IPS-18a (cell line): ENCODE measurements around the gene SLC25A18.
"Not testable (repeated sequence)": the region's sequence is repeated elsewhere in the genome, so short reads cannot be mapped to it uniquely, and the experiment has no call there.

Source experiments
- H3K27ac ChIP-seq: one replicate; pipeline ENCODE4 v1.5.1; 2013; ENCODE audit warnings: low read length
- H3K27me3 ChIP-seq: one replicate; pipeline ENCODE4 v1.6.1; 2013; ENCODE audit warnings: mild to moderate bottlenecking, low read length; ENCODE audit not compliant: control insufficient read depth, insufficient read depth
- H3K36me3 ChIP-seq: one replicate; pipeline ENCODE4 v1.6.1; 2013; ENCODE audit warnings: low read depth, low read length; ENCODE audit not compliant: control insufficient read depth
- H3K4me1 ChIP-seq: one replicate; pipeline ENCODE4 v1.6.1; 2013; ENCODE audit warnings: low read depth, low read length; ENCODE audit not compliant: control insufficient read depth
- H3K4me3 ChIP-seq: one replicate; pipeline ENCODE4 v1.5.1; 2013; ENCODE audit warnings: low read length
- H3K9ac ChIP-seq: one replicate; pipeline ENCODE4 v1.6.1; 2013; ENCODE audit warnings: mild to moderate bottlenecking, low read length, moderate library complexity
- H3K9me3 ChIP-seq: one replicate; pipeline ENCODE4 v1.6.1; 2013; ENCODE audit warnings: low read depth, low read length; ENCODE audit not compliant: control insufficient read depth

The SLC25A18 gene

GRCh38 chr22:17612057-17612456, 48.8 kb downstream of the SLC25A18 start:
- Histone ChIP-seq H3K9me3 (no peaks in the 10 kb centered on the region), H3K4me3 (no peak overlapping the region), H3K27me3 (no peaks in the 10 kb centered on the region), H3K27ac (no peak overlapping the region), H3K9ac (no peak overlapping the region), H3K4me1 (no peaks in the 10 kb centered on the region), H3K36me3 (peaks cover 41% of the 10 kb centered on the region)

- Histone ChIP-seq H3K4me3 (no peak overlapping the region), H3K9me3 (no peaks in the 10 kb centered on the region), H3K27me3 (no peaks in the 10 kb centered on the region), H3K9ac (no peak overlapping the region), H3K36me3 (peaks cover 41% of the 10 kb centered on the region), H3K4me1 (no peaks in the 10 kb centered on the region), H3K27ac (no peak overlapping the region)
Measured at GRCh38 chr22:17613280-17613679, 50.0 kb downstream of the SLC25A18 start.

GRCh38 chr22:17627961-17628405, 64.7 kb downstream of the SLC25A18 start:
- no peaks in the 10 kb centered on the region for H3K9me3 ChIP-seq
- no peaks in the 10 kb centered on the region for H3K27me3 ChIP-seq
- H3K36me3 ChIP-seq: peaks cover 5% of the 10 kb centered on the region
- H3K9ac ChIP-seq: peak overlapping the region; percentile 88
- no peaks in the 10 kb centered on the region for H3K4me1 ChIP-seq
- H3K4me3 ChIP-seq: peak overlapping the region; percentile 92
- H3K27ac ChIP-seq: peak overlapping the region; percentile 58

DNA sequence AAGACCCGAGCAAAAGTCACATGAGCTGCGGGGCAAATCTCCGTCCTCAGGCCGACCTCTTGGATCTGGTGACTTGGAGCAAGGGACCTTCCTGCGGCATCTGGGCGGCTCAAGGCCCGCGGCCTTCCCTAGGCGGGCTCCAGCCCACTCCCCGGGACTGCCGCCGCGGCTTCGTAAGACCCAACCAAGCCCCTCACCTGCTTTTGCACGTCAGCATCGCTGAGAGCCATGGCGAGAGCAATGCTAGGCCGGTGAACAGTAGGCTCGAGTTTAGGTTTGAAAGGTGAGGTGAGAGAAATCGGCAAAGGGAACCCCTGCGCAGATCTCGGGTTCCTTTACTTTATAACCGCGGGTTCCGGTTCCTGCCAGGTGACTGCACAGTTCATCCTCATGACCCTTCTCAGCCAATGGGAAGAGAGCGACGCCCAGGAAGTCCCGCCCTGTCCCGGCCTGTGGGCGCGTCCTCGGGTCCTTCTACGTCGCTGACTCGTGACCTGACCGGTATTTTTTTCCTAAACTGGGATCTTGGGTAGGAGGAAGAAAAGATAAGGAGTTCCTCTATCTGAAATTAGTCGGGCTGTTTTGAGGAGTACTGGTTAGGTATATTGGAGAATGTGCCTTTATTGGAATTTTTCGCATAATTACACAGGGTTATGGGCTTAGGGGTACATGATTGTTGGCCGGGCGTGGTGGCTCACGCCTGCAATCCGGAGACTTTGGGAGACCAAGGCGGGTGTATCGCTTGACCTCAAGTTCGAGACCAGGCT, 65.3 kb downstream of the SLC25A18 start, which contains the start of gene ATP6V1E1:
Gene ATP6V1E1 (minus strand): TSS at position 344 of the 767 bp plus-strand sequence. CDS start 114 bp downstream, at position 230.
- Histone ChIP-seq H3K27me3 (no peaks in the 10 kb centered on the region), H3K36me3 (no peaks in the 10 kb centered on the region), H3K9me3 (no peaks in the 10 kb centered on the region), H3K9ac (peak within 1 kb of the TSS; percentile 88), H3K27ac (peak within 1 kb of the TSS; percentile 58), H3K4me1 (no peaks in the 10 kb centered on the region), H3K4me3 (peak within 1 kb of the TSS; percentile 92)

GRCh38 chr22:17629173-17629489, 65.8 kb downstream of the SLC25A18 start:
- Histone ChIP-seq H3K4me3 (peak overlapping the region; percentile 92), H3K27ac (peak overlapping the region; percentile 36), H3K27me3 (no peaks in the 10 kb centered on the region), H3K9ac (peak overlapping the region; percentile 88), H3K36me3 (no peaks in the 10 kb centered on the region), H3K9me3 (no peaks in the 10 kb centered on the region), H3K4me1 (no peaks in the 10 kb centered on the region)

DNA sequence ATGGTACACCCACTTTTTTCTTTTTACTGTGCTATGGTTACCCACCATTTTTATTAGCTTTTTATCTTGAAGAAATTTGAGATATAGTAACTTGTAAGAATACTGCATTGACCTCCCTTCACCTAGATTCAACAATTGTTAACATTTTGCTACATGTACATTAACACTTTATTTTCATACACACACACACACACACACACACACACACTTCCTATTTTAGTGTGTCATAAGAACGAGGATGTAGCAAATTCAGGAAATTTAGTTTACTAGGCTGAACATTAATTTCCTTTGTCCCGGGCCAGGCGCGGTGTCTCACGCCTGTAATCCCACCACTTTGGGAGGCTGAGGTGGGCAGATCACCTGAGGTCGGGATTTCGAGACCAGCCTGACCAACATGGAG, 66.3 kb downstream of the SLC25A18 start:
- Histone ChIP-seq H3K36me3 (no peaks in the 10 kb centered on the region), H3K9ac (peak overlapping the region; percentile 88), H3K4me1 (no peaks in the 10 kb centered on the region), H3K4me3 (peak overlapping the region; percentile 92), H3K27ac (no peak overlapping the region), H3K9me3 (no peaks in the 10 kb centered on the region), H3K27me3 (no peaks in the 10 kb centered on the region)

DNA sequence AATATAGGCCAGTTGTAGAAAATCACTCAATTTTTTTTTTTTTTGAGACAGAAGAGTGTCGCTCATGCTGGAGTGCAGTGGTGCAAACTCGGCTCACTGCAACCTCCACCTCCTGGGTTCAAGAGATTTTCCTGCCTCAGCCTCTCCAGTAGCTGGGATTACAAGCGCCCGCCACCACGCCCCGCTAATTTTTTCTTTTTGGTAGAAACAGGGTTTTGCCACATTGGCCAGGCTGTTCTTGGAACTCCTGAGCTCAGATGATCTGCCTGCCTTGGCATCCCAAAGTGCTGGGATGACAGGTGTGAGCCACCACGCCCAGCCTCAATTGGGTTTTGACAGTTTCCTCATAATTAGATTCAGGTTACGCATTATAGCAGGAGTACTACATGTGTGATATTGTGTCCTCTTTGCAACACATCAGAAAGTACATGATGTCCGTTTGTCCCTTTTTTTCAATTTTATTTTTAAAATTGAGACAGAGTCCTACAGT, 67.8 kb downstream of the SLC25A18 start:
- Histone ChIP-seq H3K4me1 (no peaks in the 10 kb centered on the region), H3K36me3 (no peaks in the 10 kb centered on the region), H3K4me3 (no peak overlapping the region), H3K9ac (no peak overlapping the region), H3K27ac (no peak overlapping the region), H3K9me3 (no peaks in the 10 kb centered on the region), H3K27me3 (no peaks in the 10 kb centered on the region)

DNA sequence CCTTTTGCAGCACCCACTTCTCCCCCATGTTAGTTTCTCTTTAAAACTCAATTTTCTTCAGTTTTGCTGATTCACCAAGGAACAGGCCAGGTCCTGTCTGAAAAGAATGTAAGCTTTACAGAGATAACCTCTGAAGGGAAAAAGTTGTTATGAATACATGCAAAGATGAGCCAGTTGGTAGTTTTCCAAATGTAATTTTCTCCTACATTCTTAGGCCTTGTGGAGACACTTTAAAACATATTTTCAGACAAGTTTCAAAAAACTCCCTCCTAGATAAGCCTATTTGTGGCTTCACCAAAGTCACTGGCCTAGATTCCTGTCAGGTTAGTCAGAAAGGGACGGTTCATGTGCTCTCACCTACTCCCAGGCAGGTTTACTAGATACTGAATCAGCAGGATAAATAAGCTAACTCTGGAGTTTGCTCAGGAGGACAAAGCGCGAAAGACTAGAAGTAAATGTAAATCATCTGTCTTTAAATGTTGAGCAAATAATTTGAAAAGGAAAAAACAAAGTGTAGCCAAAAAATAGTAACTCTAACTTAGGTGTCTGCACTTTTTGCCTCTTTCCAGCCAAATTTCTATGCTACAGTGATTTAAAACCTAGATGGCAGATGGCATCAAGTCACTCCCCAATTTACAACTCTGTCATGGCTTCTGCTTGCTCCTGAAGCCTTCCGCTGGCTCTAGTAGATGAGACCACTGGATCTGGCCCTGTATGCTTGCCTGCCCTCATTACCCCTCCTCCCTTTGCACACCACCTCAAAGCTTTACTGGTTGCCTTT, 70.1 kb downstream of the SLC25A18 start:
- Histone ChIP-seq H3K9me3 (no peaks in the 10 kb centered on the region), H3K4me3 (no peak overlapping the region), H3K27me3 (no peaks in the 10 kb centered on the region), H3K9ac (no peak overlapping the region), H3K36me3 (no peaks in the 10 kb centered on the region), H3K27ac (no peak overlapping the region), H3K4me1 (peaks cover 5% of the 10 kb centered on the region)

- H3K36me3 ChIP-seq: no peaks in the 10 kb centered on the region
- no peaks in the 10 kb centered on the region for H3K27me3 ChIP-seq
- no peak overlapping the region for H3K27ac ChIP-seq
- peaks cover 5% of the 10 kb centered on the region for H3K4me1 ChIP-seq
- no peak overlapping the region for H3K9ac ChIP-seq
- no peaks in the 10 kb centered on the region for H3K9me3 ChIP-seq
- no peak overlapping the region for H3K4me3 ChIP-seq
Measured at GRCh38 chr22:17633998-17634323, 70.7 kb downstream of the SLC25A18 start.

GRCh38 chr22:17634696-17635095, 71.4 kb downstream of the SLC25A18 start:
- H3K27ac ChIP-seq: no peak overlapping the region

DNA sequence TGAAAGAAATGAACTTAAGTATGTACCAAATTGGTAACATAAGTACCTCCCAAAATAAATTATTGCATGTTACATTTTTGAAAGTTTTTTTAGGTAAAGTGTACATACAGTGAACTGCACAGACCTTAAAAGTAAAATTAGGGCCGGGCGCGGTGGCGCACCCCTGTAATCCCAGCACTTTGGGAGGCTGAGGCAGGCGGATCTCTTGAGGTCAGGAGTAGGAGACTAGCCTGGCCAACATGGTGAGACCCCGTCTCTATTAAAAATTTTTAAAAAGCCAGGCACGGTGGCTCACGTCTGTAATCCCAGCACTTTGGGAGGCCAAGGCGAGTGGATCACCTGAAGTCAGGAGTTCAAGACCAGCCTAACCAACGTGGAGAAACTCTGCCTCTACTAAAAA, 73.6 kb downstream of the SLC25A18 start:
- H3K9ac ChIP-seq, H3K36me3 ChIP-seq, H3K4me1 ChIP-seq, H3K27me3 ChIP-seq, H3K9me3 ChIP-seq, H3K4me3 ChIP-seq, H3K27ac ChIP-seq: not testable (repeated sequence)

More at GRCh38 chr22:17634696-17635095, 71.4 kb downstream of the SLC25A18 start:
- H3K4me1 ChIP-seq: peaks cover 5% of the 10 kb centered on the region
- no peaks in the 10 kb centered on the region for H3K27me3 ChIP-seq
- no peaks in the 10 kb centered on the region for H3K9me3 ChIP-seq
- no peak overlapping the region for H3K9ac ChIP-seq
- no peak overlapping the region for H3K4me3 ChIP-seq
- H3K36me3 ChIP-seq: no peaks in the 10 kb centered on the region
